ENCODE measurements around the gene MRPL16. TPM values are rescaled to one million over a fixed set of nuclear protein-coding genes. Genes with fewer than 3 reads are reported as not detected.

MRPL16 gene
- total RNA-seq, 1 experiment from 2014 or later, result 123 TPM

GRCh38 chr11:59773083-59773440 is 37.5 kb downstream of the MRPL16 start:
- Histone ChIP-seq H3K9me3 (ENCODE audit: low read length) (no peaks in the 10 kb centered on the region), H3F3A (ENCODE audit: low read length, unreplicated experiment) (no peaks in the 10 kb centered on the region), H3K4me1 (ENCODE audit: insufficient read depth, low read length) (peaks cover 25% of the 10 kb centered on the region), H3K9me2 (replicated peaks; ENCODE audit: low read length) (no peaks in the 10 kb centered on the region), H3K27me3 (ENCODE audit: low read length) (no peaks in the 10 kb centered on the region), H3K27ac (ENCODE audit: low read length) (no peak overlapping the region), H3K79me2 (ENCODE audit: low read length) (peaks cover 44% of the 10 kb centered on the region), H3K4me3 (ENCODE audit: low read length) (no peak overlapping the region), H3K9ac (ENCODE audit: low read length) (no peak overlapping the region), H2AFZ (ENCODE audit: low read length) (no peak overlapping the region), H3K4me2 (ENCODE audit: low read length) (no peak overlapping the region), H4K20me1 (ENCODE audit: low read length) (peaks cover 46% of the 10 kb centered on the region), H3K36me3 (ENCODE audit: low read depth, low read length) (peaks cover 5% of the 10 kb centered on the region; the same call in 1 of the 2 replicates)
- ATAC-seq (no peak), DNase-seq (no peak)
- ChIA-PET POLR2A (ENCODE audit: unreplicated experiment) (no interaction called here), CTCF (no interaction called here)
- no TSS peak for BruUV-seq (replicated peaks)
- TF ChIP-seq EZH2 (IDR thresholded peaks at IDR 0.05; ENCODE audit: low read length, unreplicated experiment), result no peak
- TF ChIP-seq EZH2phosphoT487 (IDR thresholded peaks at IDR 0.05; ENCODE audit: borderline replicate concordance, low read length), result no peak
- TF ChIP-seq, protein P1, sequence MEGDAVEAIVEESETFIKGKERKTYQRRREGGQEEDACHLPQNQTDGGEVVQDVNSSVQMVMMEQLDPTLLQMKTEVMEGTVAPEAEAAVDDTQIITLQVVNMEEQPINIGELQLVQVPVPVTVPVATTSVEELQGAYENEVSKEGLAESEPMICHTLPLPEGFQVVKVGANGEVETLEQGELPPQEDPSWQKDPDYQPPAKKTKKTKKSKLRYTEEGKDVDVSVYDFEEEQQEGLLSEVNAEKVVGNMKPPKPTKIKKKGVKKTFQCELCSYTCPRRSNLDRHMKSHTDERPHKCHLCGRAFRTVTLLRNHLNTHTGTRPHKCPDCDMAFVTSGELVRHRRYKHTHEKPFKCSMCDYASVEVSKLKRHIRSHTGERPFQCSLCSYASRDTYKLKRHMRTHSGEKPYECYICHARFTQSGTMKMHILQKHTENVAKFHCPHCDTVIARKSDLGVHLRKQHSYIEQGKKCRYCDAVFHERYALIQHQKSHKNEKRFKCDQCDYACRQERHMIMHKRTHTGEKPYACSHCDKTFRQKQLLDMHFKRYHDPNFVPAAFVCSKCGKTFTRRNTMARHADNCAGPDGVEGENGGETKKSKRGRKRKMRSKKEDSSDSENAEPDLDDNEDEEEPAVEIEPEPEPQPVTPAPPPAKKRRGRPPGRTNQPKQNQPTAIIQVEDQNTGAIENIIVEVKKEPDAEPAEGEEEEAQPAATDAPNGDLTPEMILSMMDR (conservative IDR thresholded peaks at IDR 0.05; ENCODE audit: low read depth, low read length), result no peak
- intact Hi-C loops (cut with micrococcal nuclease), result no loop called here

DNA sequence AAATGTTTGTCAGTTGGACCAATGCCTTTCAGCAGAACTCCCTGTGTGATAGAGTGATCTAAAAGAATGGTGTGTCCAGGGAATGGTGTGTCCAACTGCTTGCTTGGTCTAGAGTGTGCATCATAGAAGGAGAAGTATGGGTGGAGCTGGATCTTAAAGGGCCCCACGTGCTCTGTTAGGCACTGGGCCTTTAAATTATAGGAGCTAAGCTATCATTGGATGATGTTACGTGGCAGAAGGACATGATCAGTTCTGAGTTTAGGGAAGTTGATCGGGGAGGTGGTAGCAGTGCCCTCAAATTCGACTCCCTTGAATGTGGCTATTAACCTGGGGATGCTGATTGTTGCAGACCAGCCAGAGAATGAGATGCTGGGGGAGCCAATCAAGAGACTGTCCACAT is 39.0 kb downstream of the MRPL16 start:
- ChIA-PET CTCF (no interaction called here), POLR2A (ENCODE audit: unreplicated experiment) (no interaction called here)
- H3K9ac ChIP-seq (ENCODE audit: low read length), result no peak overlapping the region
- DNase-seq, result no peak
- H3K27ac ChIP-seq (ENCODE audit: low read length), result no peak overlapping the region
- H3K27me3 ChIP-seq (ENCODE audit: low read length), result no peaks in the 10 kb centered on the region
- no TSS peak for BruUV-seq (replicated peaks)
- H3K4me1 ChIP-seq (ENCODE audit: insufficient read depth, low read length), result peaks cover 10% of the 10 kb centered on the region
- intact Hi-C loops (cut with micrococcal nuclease), result no loop called here
- ATAC-seq, result no peak
- H4K20me1 ChIP-seq (ENCODE audit: low read length), result peaks cover 45% of the 10 kb centered on the region
- no peaks in the 10 kb centered on the region for H3F3A ChIP-seq (ENCODE audit: low read length, unreplicated experiment)
- no peak for TF ChIP-seq EZH2 (IDR thresholded peaks at IDR 0.05; ENCODE audit: low read length, unreplicated experiment)
- H3K36me3 ChIP-seq (ENCODE audit: low read depth, low read length), result peaks cover 5% of the 10 kb centered on the region; the same call in 1 of the 2 replicates
- no peak overlapping the region for H3K4me3 ChIP-seq (ENCODE audit: low read length)
- H2AFZ ChIP-seq (ENCODE audit: low read length), result no peak overlapping the region
- H3K4me2 ChIP-seq (ENCODE audit: low read length), result no peak overlapping the region
- no peaks in the 10 kb centered on the region for H3K9me3 ChIP-seq (ENCODE audit: low read length)
- peaks cover 46% of the 10 kb centered on the region for H3K79me2 ChIP-seq (ENCODE audit: low read length)
- H3K9me2 ChIP-seq (replicated peaks; ENCODE audit: low read length), result no peaks in the 10 kb centered on the region

GRCh38 chr11:59770869-59771268 is 39.7 kb downstream of the MRPL16 start:
- peaks cover 5% of the 10 kb centered on the region; the same call in 1 of the 2 replicates for H3K36me3 ChIP-seq (ENCODE audit: low read depth, low read length)
- no peaks in the 10 kb centered on the region for H3K27me3 ChIP-seq (ENCODE audit: low read length)
- peaks cover 3% of the 10 kb centered on the region for H3K4me1 ChIP-seq (ENCODE audit: insufficient read depth, low read length)
- no peak overlapping the region for H3K9ac ChIP-seq (ENCODE audit: low read length)
- intact Hi-C loops (cut with micrococcal nuclease), result no loop called here
- no peak for TF ChIP-seq EZH2 (IDR thresholded peaks at IDR 0.05; ENCODE audit: low read length, unreplicated experiment)
- TF ChIP-seq, protein P1 (conservative IDR thresholded peaks at IDR 0.05; ENCODE audit: low read depth, low read length), result no peak
- no peak for TF ChIP-seq EZH2phosphoT487 (IDR thresholded peaks at IDR 0.05; ENCODE audit: borderline replicate concordance, low read length)
- H3K27ac ChIP-seq (ENCODE audit: low read length), result no peak overlapping the region
- ChIA-PET CTCF (no interaction called here), POLR2A (ENCODE audit: unreplicated experiment) (no interaction called here)
- H2AFZ ChIP-seq (ENCODE audit: low read length), result no peak overlapping the region
- no peak for ATAC-seq
- H3K4me3 ChIP-seq (ENCODE audit: low read length), result no peak overlapping the region
- H3K9me2 ChIP-seq (replicated peaks; ENCODE audit: low read length), result no peaks in the 10 kb centered on the region
- no peaks in the 10 kb centered on the region for H3K9me3 ChIP-seq (ENCODE audit: low read length)
- H3K4me2 ChIP-seq (ENCODE audit: low read length), result no peak overlapping the region
- no peaks in the 10 kb centered on the region for H3F3A ChIP-seq (ENCODE audit: low read length, unreplicated experiment)
- H3K79me2 ChIP-seq (ENCODE audit: low read length), result peaks cover 54% of the 10 kb centered on the region
- H4K20me1 ChIP-seq (ENCODE audit: low read length), result peaks cover 46% of the 10 kb centered on the region
- no peak for DNase-seq
- BruUV-seq (replicated peaks), result no TSS peak

Data from PC-3 (cell line).